Colon (tissue), 2 donors: Measurements from ENCODE around the gene ZNFX1.
"Not testable (repeated sequence)": the region's sequence is repeated elsewhere in the genome, so short reads cannot be mapped to it uniquely, and the experiment has no call there.

Experiments
- FAIRE-seq: peaks from 2 replicates; lab custom pipeline; 2012; peaks lifted over from hg19 to GRCh38; lab: Jason Lieb, UNC
- donor health status: control.
- donor health status: control.

The ZNFX1 gene

GRCh38 chr20:49248301-49248700 is 29.6 kb downstream of the ZNFX1 start:
- FAIRE-seq = no peak

GRCh38 chr20:49247792-49248191 is 30.1 kb downstream of the ZNFX1 start:
- FAIRE-seq = no peak

- FAIRE-seq = no peak
These were observed 30.6 kb downstream of the ZNFX1 start for GRCh38 chr20:49247169-49247723.

- no peak for FAIRE-seq
These were observed 31.7 kb downstream of the ZNFX1 start for GRCh38 chr20:49245921-49246740.

GRCh38 chr20:49237531-49237930 is 40.3 kb downstream of the ZNFX1 start:
- FAIRE-seq = no peak

GRCh38 chr20:49236301-49236700 is 41.6 kb downstream of the ZNFX1 start:
- no peak for FAIRE-seq

- FAIRE-seq = no peak
These were observed 43.0 kb downstream of the ZNFX1 start for GRCh38 chr20:49234831-49235230.

GRCh38 chr20:49233226-49233625 is 44.6 kb downstream of the ZNFX1 start:
- FAIRE-seq = no peak

GRCh38 chr20:49231471-49231870 is 46.4 kb downstream of the ZNFX1 start:
- FAIRE-seq = no peak

GRCh38 chr20:49230561-49231133 is 47.2 kb downstream of the ZNFX1 start:
- FAIRE-seq = no peak

GRCh38 chr20:49230021-49230420 is 47.8 kb downstream of the ZNFX1 start:
- no peak for FAIRE-seq

- FAIRE-seq = no peak
These were observed 48.5 kb downstream of the ZNFX1 start for GRCh38 chr20:49229381-49229780.

GRCh38 chr20:49228676-49229075 is 49.2 kb downstream of the ZNFX1 start:
- FAIRE-seq = no peak

- FAIRE-seq = no peak
These were observed 52.0 kb downstream of the ZNFX1 start for GRCh38 chr20:49225896-49226295.

GRCh38 chr20:49219924-49220831 is 57.7 kb downstream of the ZNFX1 start:
- no peak for FAIRE-seq

GRCh38 chr20:49219091-49219923 is 58.5 kb downstream of the ZNFX1 start, which contains the start of gene DDX27:
DDX27 (plus strand) TSS chr20:49219416; CDS start chr20:49219449, 33 bp downstream.
- peak; percentile 68 for FAIRE-seq

- FAIRE-seq = not testable (repeated sequence)
These were observed 59.1 kb downstream of the ZNFX1 start for GRCh38 chr20:49218739-49219090.

GRCh38 chr20:49216991-49217578 is 60.8 kb downstream of the ZNFX1 start:
- no peak for FAIRE-seq

GRCh38 chr20:49215232-49215631 is 62.6 kb downstream of the ZNFX1 start:
- FAIRE-seq = no peak

- no peak for FAIRE-seq
These were observed 63.3 kb downstream of the ZNFX1 start for GRCh38 chr20:49214571-49214970.

GRCh38 chr20:49210757-49211110 is 67.1 kb downstream of the ZNFX1 start:
- no peak for FAIRE-seq
